Measurements from ENCODE around the gene CD3E.

DNA sequence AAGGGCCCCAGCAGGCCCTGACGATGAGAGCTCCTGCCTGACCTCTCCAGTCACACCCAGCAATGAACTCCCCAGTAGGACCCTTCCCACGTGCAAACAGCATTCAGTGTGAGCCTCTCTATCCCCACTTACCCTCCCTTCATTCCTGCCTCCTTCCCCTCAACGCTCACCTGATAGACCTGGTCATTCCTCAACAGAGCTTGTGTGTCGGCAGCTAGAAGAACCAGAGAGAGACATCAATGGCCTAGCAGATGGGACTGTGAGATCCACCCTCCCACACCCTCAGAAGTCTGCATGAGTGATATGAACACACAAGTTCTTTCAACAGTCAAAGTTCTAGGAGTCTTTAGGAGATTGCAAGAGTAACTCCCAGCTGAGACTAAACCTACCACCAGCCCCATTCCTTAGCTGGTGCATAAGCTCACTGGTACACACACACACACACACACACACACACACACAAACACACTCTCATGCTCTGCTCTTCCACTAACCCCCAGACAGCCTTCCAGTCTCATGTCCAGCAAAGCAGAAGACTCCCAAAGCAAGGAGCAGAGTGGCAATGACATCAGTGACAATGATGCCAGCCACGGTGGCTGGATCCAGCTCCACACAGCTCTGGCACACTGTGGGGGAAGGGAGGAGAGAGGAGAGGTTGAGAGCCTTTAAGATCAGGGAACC lies 34.9 kb downstream of the CD3E start:
- TF ChIP-seq POLR2AphosphoS5 (IDR thresholded peaks at IDR 0.05; ENCODE audit: borderline replicate concordance, low read depth, low read length) (no peak), EZH2 (IDR thresholded peaks at IDR 0.05) (no peak), FOXP2 (optimal IDR thresholded peaks at IDR 0.05; ENCODE audit: control extremely low read depth, extremely low read length, insufficient read depth) (no peak)

Measured in SK-N-MC (cell line).